Mesenchymal stem cell (in vitro differentiated cells and primary cell): Measurements from ENCODE around the gene ZNF12.

ENCODE experiments used
- DNase-seq: peaks from one replicate; pipeline ENCODE4 v3.0.0-alpha.2; 2013
- H2AFZ ChIP-seq: one replicate; pipeline ENCODE4 v1.6.1; 2013; ENCODE audit warnings: low read depth, mild to moderate bottlenecking, control low read depth, inconsistent platforms, low read length, moderate library complexity
- H2AK5ac ChIP-seq: 2 replicates; pipeline ENCODE4 v1.6.1; 2013; ENCODE audit warnings: low read length, moderate library complexity, mild to moderate bottlenecking, inconsistent platforms; ENCODE audit not compliant: severe bottlenecking
- H2BK120ac ChIP-seq: one replicate; pipeline ENCODE4 v1.6.1; 2013; ENCODE audit warnings: low read depth, mild to moderate bottlenecking, inconsistent platforms, low read length, moderate library complexity
- H2BK12ac ChIP-seq, 2 experiments: one replicate each; pipeline ENCODE4 v1.6.1; 2013; ENCODE audit warnings: inconsistent platforms in 2 of 2, low read length in 2 of 2, mild to moderate bottlenecking in 2 of 2, moderate library complexity in 2 of 2, control low read depth in 1 of 2
- H2BK15ac ChIP-seq: one replicate; pipeline ENCODE4 v1.6.1; 2013; ENCODE audit warnings: mild to moderate bottlenecking, low read depth, inconsistent platforms; ENCODE audit not compliant: poor library complexity, severe bottlenecking
- H2BK5ac ChIP-seq: 2 replicates; pipeline ENCODE4 v1.6.1; 2013; ENCODE audit warnings: low read depth, mild to moderate bottlenecking, low read length, control low read depth, inconsistent platforms; ENCODE audit not compliant: poor library complexity, severe bottlenecking
- H3K14ac ChIP-seq, 2 experiments: one replicate each; pipeline ENCODE4 v1.6.1; 2013; ENCODE audit warnings: inconsistent platforms in 2 of 2, low read length in 2 of 2, control low read depth in 1 of 2, mild to moderate bottlenecking in 1 of 2, moderate library complexity in 1 of 2
- H3K18ac ChIP-seq, 2 experiments: one replicate each; pipeline ENCODE4 v1.6.1; 2013; ENCODE audit warnings: inconsistent platforms in 2 of 2, low read length in 2 of 2, control low read depth in 1 of 2, low read depth in 1 of 2, mild to moderate bottlenecking in 1 of 2
- H3K23ac ChIP-seq, 2 experiments: one replicate each; pipeline ENCODE4 v1.6.1; 2013; ENCODE audit warnings: inconsistent platforms in 2 of 2, low read length in 2 of 2, mild to moderate bottlenecking in 2 of 2, moderate library complexity in 2 of 2, control low read depth in 1 of 2
- H3K27ac ChIP-seq: 2 replicates; pipeline ENCODE4 v1.5.1; 2013; ENCODE audit warnings: mild to moderate bottlenecking, moderate library complexity, low read length, control low read depth, inconsistent platforms; ENCODE audit not compliant: poor library complexity, severe bottlenecking
- H3K27me3 ChIP-seq, 2 experiments: 2 replicates each; pipeline versions ENCODE4 v1.6.1 to v1.7.0; 2013; ENCODE audit warnings: low read length in 2 of 2, mild to moderate bottlenecking in 2 of 2, moderate library complexity in 2 of 2, control low read depth in 1 of 2, inconsistent platforms in 1 of 2; ENCODE audit not compliant: control insufficient read depth in 1 of 2, insufficient read depth in 1 of 2
- H3K36me3 ChIP-seq, 2 experiments: 2 replicates each; pipeline versions ENCODE4 v1.6.1 to v1.7.0; 2013; ENCODE audit warnings: low read length in 2 of 2, control low read depth in 1 of 2, inconsistent platforms in 1 of 2, low read depth in 1 of 2, mild to moderate bottlenecking in 1 of 2; ENCODE audit not compliant: insufficient read depth in 2 of 2, control insufficient read depth in 1 of 2
- H3K4ac ChIP-seq, 2 experiments: one replicate each; pipeline ENCODE4 v1.6.1; 2013; ENCODE audit warnings: inconsistent platforms in 2 of 2, low read length in 2 of 2, mild to moderate bottlenecking in 2 of 2, moderate library complexity in 2 of 2, control low read depth in 1 of 2, low read depth in 1 of 2
- H3K4me1 ChIP-seq: 2 replicates; pipeline ENCODE4 v1.6.1; 2013; ENCODE audit warnings: low read depth, low read length, control low read depth; ENCODE audit not compliant: control insufficient read depth, insufficient read depth
- H3K4me2 ChIP-seq: 2 replicates; pipeline ENCODE4 v1.6.1; 2013; ENCODE audit warnings: low read length, mild to moderate bottlenecking, inconsistent platforms; ENCODE audit not compliant: poor library complexity, severe bottlenecking
- H3K4me3 ChIP-seq, 2 experiments: 2 replicates each; pipeline versions ENCODE4 v1.5.1 to v1.7.0; 2013; ENCODE audit warnings: low read length in 2 of 2, mild to moderate bottlenecking in 2 of 2, control low read depth in 1 of 2, low read depth in 1 of 2; ENCODE audit not compliant: insufficient read depth in 1 of 2
- H3K79me1 ChIP-seq: replicated peaks from 2 replicates; pipeline ENCODE4 v1.6.1; 2013; ENCODE audit warnings: mild to moderate bottlenecking, control low read depth, low read length, inconsistent platforms; ENCODE audit not compliant: poor library complexity, severe bottlenecking
- H3K9ac ChIP-seq: 2 replicates; pipeline ENCODE4 v1.7.0; 2013; ENCODE audit warnings: mild to moderate bottlenecking, low read length, moderate library complexity
- H3K9me3 ChIP-seq: 2 replicates; pipeline ENCODE4 v1.7.0; 2013; ENCODE audit warnings: mild to moderate bottlenecking, low read length; ENCODE audit not compliant: control insufficient read depth
- H4K8ac ChIP-seq: one replicate; pipeline ENCODE4 v1.6.1; 2013; ENCODE audit warnings: inconsistent platforms, mild to moderate bottlenecking, low read length, moderate library complexity
- H4K91ac ChIP-seq: one replicate; pipeline ENCODE4 v1.6.1; 2013; ENCODE audit warnings: mild to moderate bottlenecking, low read length, inconsistent platforms
- WGBS: methylation state at CpG from one replicate; pipeline ENCODE4 v1.1.7; 2013; ENCODE audit warnings: mixed read lengths; 5-methylcytosine and 5-hydroxymethylcytosine counted together

The ZNF12 gene

DNA sequence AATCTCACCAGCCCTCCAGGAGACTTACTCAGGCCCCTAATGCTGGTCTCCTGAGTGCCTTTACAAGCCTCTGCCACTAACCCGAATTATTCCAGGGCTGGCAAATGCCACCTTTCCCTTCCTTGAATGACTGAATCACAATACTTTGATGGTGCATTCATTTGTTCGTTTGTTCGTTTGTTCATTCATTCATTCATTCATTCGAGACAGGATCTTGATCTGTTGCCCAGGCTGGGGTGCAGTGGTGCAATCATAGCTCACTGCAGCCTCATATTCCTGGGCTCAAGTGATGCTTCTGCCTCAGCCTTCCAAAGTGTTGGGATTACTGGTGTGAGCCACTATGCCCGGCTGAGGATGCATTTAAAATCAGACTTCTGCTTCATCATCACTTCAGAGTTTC lies 6.0 kb downstream of the ZNF12 start:
- H3K4ac ChIP-seq, result no peak overlapping the region
- H3K9me3 ChIP-seq, result peaks cover 85% of the 10 kb centered on the region
- H2BK120ac ChIP-seq, result no peak overlapping the region
- 99% methylated on average over 5 of the region's 5 CpGs for WGBS
- no peak overlapping the region for H3K18ac ChIP-seq
- no peak overlapping the region for H2BK12ac ChIP-seq
- no peak overlapping the region for H2AFZ ChIP-seq
- H3K36me3 ChIP-seq, result peaks cover 66 to 84% of the 10 kb centered on the region in 2 experiments
- H3K27me3 ChIP-seq, result no peaks in the 10 kb centered on the region
- no peak overlapping the region for H3K27ac ChIP-seq
- no peak overlapping the region for H3K4me2 ChIP-seq
- peaks cover 36% of the 10 kb centered on the region for H3K79me1 ChIP-seq
- H2AK5ac ChIP-seq, result no peak overlapping the region
- H3K23ac ChIP-seq, result no peak overlapping the region
- no peaks in the 10 kb centered on the region for H3K4me1 ChIP-seq
- H4K8ac ChIP-seq, result no peak overlapping the region
- H3K9ac ChIP-seq, result no peak overlapping the region
- no peak overlapping the region for H2BK5ac ChIP-seq
- peak overlapping the region in 1 of 2 experiments; percentile 26 for H3K4me3 ChIP-seq
- H2BK15ac ChIP-seq, result no peak overlapping the region
- no peak for DNase-seq
- H3K14ac ChIP-seq, result no peak overlapping the region
- H4K91ac ChIP-seq, result no peak overlapping the region

DNA sequence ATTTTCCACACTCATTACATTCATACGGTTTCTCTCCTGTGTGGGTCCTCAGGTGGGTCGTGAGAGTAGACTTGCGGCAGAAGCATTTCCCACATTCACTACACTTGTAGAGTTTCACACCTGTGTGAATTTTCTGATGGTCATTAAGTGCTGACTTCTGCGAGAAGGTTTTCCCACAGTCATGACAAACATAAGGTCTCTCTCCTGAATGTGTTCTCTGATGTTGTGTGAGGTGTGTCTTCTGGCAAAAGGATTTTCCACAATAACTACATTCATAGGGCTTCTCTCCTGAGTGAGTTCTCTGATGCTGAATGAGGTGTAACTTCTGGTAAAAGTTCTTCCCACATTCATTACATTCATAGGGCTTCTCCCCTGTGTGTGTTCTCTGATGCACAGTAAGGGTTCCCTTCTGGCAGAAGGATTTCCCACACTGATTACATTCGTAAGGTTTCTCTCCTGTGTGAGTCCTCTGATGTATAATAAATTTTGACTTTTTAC lies 15.1 kb downstream of the ZNF12 start:
- no peak overlapping the region for H3K9ac ChIP-seq
- H3K4me1 ChIP-seq, result no peaks in the 10 kb centered on the region
- no peak overlapping the region for H2BK15ac ChIP-seq
- H3K4me2 ChIP-seq, result no peak overlapping the region
- DNase-seq, result peak; percentile 44
- 100% methylated on average over 1 of the region's 5 CpGs for WGBS
- peak overlapping the region in 1 of 2 experiments; percentile 67 for H3K4me3 ChIP-seq
- H3K27ac ChIP-seq, result no peak overlapping the region
- H3K9me3 ChIP-seq, result peaks cover 100% of the 10 kb centered on the region
- no peak overlapping the region for H3K23ac ChIP-seq
- no peak overlapping the region for H3K4ac ChIP-seq
- H3K79me1 ChIP-seq, result peaks cover 13% of the 10 kb centered on the region
- H2AFZ ChIP-seq, result no peak overlapping the region
- peaks cover 47 to 100% of the 10 kb centered on the region in 2 experiments for H3K36me3 ChIP-seq
- no peak overlapping the region for H4K91ac ChIP-seq
- H3K27me3 ChIP-seq, result no peaks in the 10 kb centered on the region
- H3K18ac ChIP-seq, result no peak overlapping the region
- no peak overlapping the region for H2AK5ac ChIP-seq
- no peak overlapping the region for H2BK5ac ChIP-seq
- H4K8ac ChIP-seq, result no peak overlapping the region
- no peak overlapping the region for H2BK12ac ChIP-seq
- no peak overlapping the region for H2BK120ac ChIP-seq
- H3K14ac ChIP-seq, result no peak overlapping the region

DNA sequence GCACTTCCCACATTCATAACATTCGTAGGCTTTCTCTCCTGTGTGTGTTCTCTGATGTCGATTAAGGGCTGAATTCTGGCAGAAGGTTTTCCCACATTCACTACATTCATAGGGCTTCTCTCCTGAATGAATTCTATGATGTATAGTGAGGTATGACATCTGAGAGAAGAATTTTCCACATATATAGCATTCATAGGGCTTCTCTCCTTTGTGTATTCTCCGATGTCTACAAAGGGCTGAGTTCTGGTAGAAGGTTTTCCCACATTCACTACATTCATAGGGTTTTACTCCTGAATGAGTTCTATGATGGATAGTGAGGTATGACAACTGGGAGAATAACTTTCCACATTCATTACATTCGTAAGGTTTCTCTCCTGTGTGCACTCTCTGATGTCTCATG lies 15.6 kb downstream of the ZNF12 start:
- no peak overlapping the region for H2BK120ac ChIP-seq
- H2BK5ac ChIP-seq, result no peak overlapping the region
- peak overlapping the region in 1 of 2 experiments; percentile 67 for H3K4me3 ChIP-seq
- H2AK5ac ChIP-seq, result no peak overlapping the region
- no peak overlapping the region for H3K4ac ChIP-seq
- no CpG with 5 or more reads among the region's 4 CpGs for WGBS
- no peak overlapping the region for H2AFZ ChIP-seq
- H3K27me3 ChIP-seq, result no peaks in the 10 kb centered on the region
- H4K8ac ChIP-seq, result no peak overlapping the region
- peaks cover 43 to 99% of the 10 kb centered on the region in 2 experiments for H3K36me3 ChIP-seq
- no peak overlapping the region for H4K91ac ChIP-seq
- H3K79me1 ChIP-seq, result peaks cover 8% of the 10 kb centered on the region
- no peak overlapping the region for H3K14ac ChIP-seq
- peaks cover 100% of the 10 kb centered on the region for H3K9me3 ChIP-seq
- H3K9ac ChIP-seq, result no peak overlapping the region
- H3K4me1 ChIP-seq, result no peaks in the 10 kb centered on the region
- no peak overlapping the region for H3K23ac ChIP-seq
- H2BK12ac ChIP-seq, result no peak overlapping the region
- no peak overlapping the region for H2BK15ac ChIP-seq
- no peak overlapping the region for H3K4me2 ChIP-seq
- H3K18ac ChIP-seq, result no peak overlapping the region
- H3K27ac ChIP-seq, result no peak overlapping the region
- no peak for DNase-seq

DNA sequence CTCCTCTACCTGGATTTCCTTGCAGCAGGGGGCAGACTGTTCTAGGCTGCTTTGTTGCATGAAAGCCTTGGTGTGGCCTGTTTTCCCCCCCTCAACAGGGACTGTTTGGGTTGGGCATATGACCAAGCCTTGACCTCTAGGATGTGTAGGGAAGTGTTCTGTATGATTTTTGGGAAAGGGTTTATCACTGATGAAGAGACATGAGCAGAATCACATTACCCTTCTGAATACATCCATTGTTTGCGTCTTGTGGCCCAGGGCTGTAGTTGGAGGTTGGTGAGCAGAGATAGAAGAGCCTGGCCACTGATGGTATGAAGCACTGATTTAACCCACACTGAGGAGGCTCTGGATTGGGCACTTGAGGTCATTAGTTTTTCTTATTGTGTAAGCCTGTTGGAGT lies 26.6 kb downstream of the ZNF12 start:
- Histone ChIP-seq H3K18ac (no peak overlapping the region), H3K4ac (no peak overlapping the region), H2BK5ac (no peak overlapping the region), H2AFZ (no peak overlapping the region), H4K91ac (no peak overlapping the region), H3K9me3 (peaks cover 90% of the 10 kb centered on the region), H4K8ac (no peak overlapping the region), H3K14ac (no peak overlapping the region), H2AK5ac (no peak overlapping the region), H3K27me3 (no peaks in the 10 kb centered on the region), H2BK15ac (no peak overlapping the region), H2BK12ac (no peak overlapping the region), H3K4me3 (peak overlapping the region in 1 of 2 experiments; percentile 16), H3K9ac (no peak overlapping the region), H2BK120ac (no peak overlapping the region), H3K79me1 (no peaks in the 10 kb centered on the region), H3K4me1 (no peaks in the 10 kb centered on the region), H3K23ac (no peak overlapping the region), H3K36me3 (peaks cover 9 to 13% of the 10 kb centered on the region in 2 experiments), H3K27ac (no peak overlapping the region), H3K4me2 (no peak overlapping the region)
- no peak for DNase-seq
- 69% methylated on average over 1 of the region's 1 CpG for WGBS
